Esophagus squamous epithelium (tissue), 5 donors: ENCODE results near the gene LMF1. TPM values are rescaled to one million over a fixed set of nuclear protein-coding genes. Genes with fewer than 3 reads are reported as not detected.

Source experiments
- DNase-seq: peaks from one replicate; lab custom pipeline; 2025; lab: John Stamatoyannopoulos, UW
- H3K27ac ChIP-seq, 4 donors: fragments of 200-600 bp; sonication (generic); one replicate each; pipeline ENCODE4 v1.5.1; 2016 to 2019; ENCODE audit warnings: mild to moderate bottlenecking in 1 of 4
- H3K27me3 ChIP-seq, 4 donors: fragments of 200-600 bp; sonication (generic); 1 replicate in 3 of 4; 2 replicates in 1 of 4; pipeline versions ENCODE4 v1.5.1 to v1.6.0; 2017 to 2021; ENCODE audit warnings: antibody characterized with exemption in 1 of 4
- H3K36me3 ChIP-seq, 3 donors: fragments of 200-600 bp; sonication (generic); one replicate each; pipeline ENCODE4 v1.5.1; 2016 to 2019
- H3K4me1 ChIP-seq, 3 donors: fragments of 200-600 bp; sonication (generic); one replicate each; pipeline ENCODE4 v1.5.1; 2017 to 2019
- H3K4me3 ChIP-seq, 4 donors: fragments of 200-600 bp; sonication (generic); 1 replicate in 3 of 4; 2 replicates in 1 of 4; pipeline ENCODE4 v1.5.1; 2016 to 2019; ENCODE audit warnings: mild to moderate bottlenecking in 2 of 4, moderate library complexity in 1 of 4
- H3K9me3 ChIP-seq, 3 donors: fragments of 200-600 bp; sonication (generic); one replicate each; pipeline ENCODE4 v1.5.1; 2016 to 2019
- CTCF ChIP-seq, 6 experiments: fragments of 450-650 bp in 4 of 6; fragments of 200-600 bp in 2 of 6; sonication (generic) in 2 of 6; IDR thresholded peaks; one replicate each; pipeline ENCODE4 v1.5.1; 2016 to 2019; ENCODE audit warnings: antibody characterized with exemption in 6 of 6, mild to moderate bottlenecking in 4 of 6, moderate library complexity in 4 of 6
- POLR2A ChIP-seq, 4 donors: fragments of 450-650 bp; IDR thresholded peaks; one replicate each; pipeline ENCODE4 v1.6.1; 2017; ENCODE audit warnings: antibody characterized with exemption in 4 of 4, mild to moderate bottlenecking in 4 of 4, moderate library complexity in 3 of 4
- WGBS, 2 donors: methylation state at CpG; one replicate each; pipeline ENCODE4 v1.1.5; 2018; 5-methylcytosine and 5-hydroxymethylcytosine counted together
- intact Hi-C: fragments of 100-400 bp; cut with DNase I; formaldehyde crosslinking; loops from one replicate; pipeline ENCODE4 v1.15.0; 2022
- total RNA-seq, 4 donors: library from RNA; depleted of rRNA; stranded (reverse); fragments of >200 nt; gene quantifications; one replicate each; pipeline ENCODE4 v1.1.0, GENCODE V29; 2016
- donor health status: DM: yes; HTN: yes; CAD: no.

Gene LMF1
- total RNA-seq, 4 donors from 2014 or later = 13.3 to 34.4 (median 23.8) TPM

- no peak for DNase-seq
- TF ChIP-seq CTCF (IDR thresholded peaks at IDR 0.05) (no peak), POLR2A (IDR thresholded peaks at IDR 0.05) (no peak)
- no peaks in the 10 kb centered on the region for H3K4me1 ChIP-seq
- intact Hi-C loops = no loop called here
- H3K27me3 ChIP-seq = no peaks in the 10 kb centered on the region
- peaks cover 0 to 65% (median 0%) of the 10 kb centered on the region in 3 donors for H3K36me3 ChIP-seq
- 75 to 97% methylated on average over 5 to 6 of the region's 6 CpGs for WGBS, 2 donors
- H3K27ac ChIP-seq = no peak overlapping the region
- peaks cover 0 to 18% (median 14%) of the 10 kb centered on the region in 3 donors for H3K9me3 ChIP-seq
- no peak overlapping the region for H3K4me3 ChIP-seq
These were observed 33.1 kb downstream of the LMF1 start for GRCh38 chr16:937723-938122.

- 77 to 94% methylated on average over 7 to 8 of the region's 8 CpGs for WGBS, 2 donors
These were observed 33.5 kb downstream of the LMF1 start for GRCh38 chr16:937311-937710.

GRCh38 chr16:935684-936083, 35.1 kb downstream of the LMF1 start:
- Histone ChIP-seq H3K27me3 (no peaks in the 10 kb centered on the region), H3K27ac (no peak overlapping the region), H3K9me3 (no peaks in the 10 kb centered on the region), H3K4me1 (no peaks in the 10 kb centered on the region), H3K36me3 (peaks cover 0 to 67% (median 0%) of the 10 kb centered on the region in 3 donors), H3K4me3 (no peak overlapping the region)
- no peak for DNase-seq
- TF ChIP-seq CTCF (IDR thresholded peaks at IDR 0.05) = no peak
- WGBS, 2 donors = 67 to 79% methylated on average over 11 of the region's 11 CpGs
- intact Hi-C loops = no loop called here

More at GRCh38 chr16:937311-937710, 33.5 kb downstream of the LMF1 start:
- H3K4me1 ChIP-seq = no peaks in the 10 kb centered on the region
- H3K9me3 ChIP-seq = peaks cover 0 to 14% (median 10%) of the 10 kb centered on the region in 3 donors
- H3K27ac ChIP-seq = no peak overlapping the region
- H3K36me3 ChIP-seq = peaks cover 0 to 64% (median 0%) of the 10 kb centered on the region in 3 donors
- intact Hi-C loops = no loop called here
- H3K27me3 ChIP-seq = no peaks in the 10 kb centered on the region
- DNase-seq = no peak
- TF ChIP-seq CTCF (IDR thresholded peaks at IDR 0.05) (no peak), POLR2A (IDR thresholded peaks at IDR 0.05) (no peak)
- no peak overlapping the region for H3K4me3 ChIP-seq

GRCh38 chr16:934178-934577, 36.6 kb downstream of the LMF1 start:
- Histone ChIP-seq H3K9me3 (no peaks in the 10 kb centered on the region), H3K36me3 (peaks cover 0 to 69% (median 0%) of the 10 kb centered on the region in 3 donors), H3K27ac (no peak overlapping the region), H3K4me3 (no peak overlapping the region), H3K4me1 (no peaks in the 10 kb centered on the region), H3K27me3 (no peaks in the 10 kb centered on the region)
- intact Hi-C loops = no loop called here
- DNase-seq = no peak
- 85 to 89% methylated on average over 9 to 10 of the region's 10 CpGs for WGBS, 2 donors
- no peak for TF ChIP-seq POLR2A (IDR thresholded peaks at IDR 0.05)
- TF ChIP-seq CTCF (IDR thresholded peaks at IDR 0.05) = no peak

- intact Hi-C loops = no loop called here
- peaks cover 0 to 72% (median 0%) of the 10 kb centered on the region in 3 donors for H3K36me3 ChIP-seq
These were observed 37.2 kb downstream of the LMF1 start for GRCh38 chr16:933581-933980.

More at GRCh38 chr16:933581-933980, 37.2 kb downstream of the LMF1 start:
- WGBS, 2 donors = 86 to 100% methylated on average over 3 to 4 of the region's 15 CpGs
- TF ChIP-seq CTCF (IDR thresholded peaks at IDR 0.05) (no peak), POLR2A (IDR thresholded peaks at IDR 0.05) (no peak)
- H3K4me3 ChIP-seq = no peak overlapping the region
- H3K4me1 ChIP-seq = no peaks in the 10 kb centered on the region
- no peaks in the 10 kb centered on the region for H3K9me3 ChIP-seq
- H3K27me3 ChIP-seq = no peaks in the 10 kb centered on the region
- no peak overlapping the region for H3K27ac ChIP-seq
- no peak for DNase-seq
